Measurements from ENCODE around the gene PROZ. TPM values are rescaled to one million over a fixed set of nuclear protein-coding genes. Genes with fewer than 3 reads are reported as not detected.

The PROZ gene
- total RNA-seq, 3 donors from 2014 or later (not counting 1 experiment from before 2014, with no cell fraction given): 0.82 TPM; not detected in 2

- Mint-ChIP-seq H3K4me3 (no peak overlapping the region), H3K9me3 (no peaks in the 10 kb centered on the region), H3K27ac (no peak overlapping the region), H3K27me3 (ENCODE audit: low read depth in 2 of 2) (peaks cover 0 to 23% of the 10 kb centered on the region in 2 donors), H3K4me1 (peaks cover 3 to 11% of the 10 kb centered on the region in 2 donors), H3K36me3 (no peaks in the 10 kb centered on the region)
- WGBS (ENCODE audit: insufficient coverage): 81% methylated on average over 8 of the region's 8 CpGs
- Histone ChIP-seq H3K27me3 (ENCODE audit: control insufficient read depth, insufficient read depth, low read length) (peaks cover 13% of the 10 kb centered on the region), H3K27ac (ENCODE audit: low read length) (no peak overlapping the region), H3K36me3 (ENCODE audit: control insufficient read depth, insufficient read depth, low read length) (no peaks in the 10 kb centered on the region), H3K4me1 (ENCODE audit: control insufficient read depth, insufficient read depth, low read length) (peaks cover 6% of the 10 kb centered on the region), H3K9me3 (ENCODE audit: control insufficient read depth, insufficient read depth, low read length) (no peaks in the 10 kb centered on the region), H3K4me3 (ENCODE audit: low read length) (no peak overlapping the region)
- TF ChIP-seq, protein P1, sequence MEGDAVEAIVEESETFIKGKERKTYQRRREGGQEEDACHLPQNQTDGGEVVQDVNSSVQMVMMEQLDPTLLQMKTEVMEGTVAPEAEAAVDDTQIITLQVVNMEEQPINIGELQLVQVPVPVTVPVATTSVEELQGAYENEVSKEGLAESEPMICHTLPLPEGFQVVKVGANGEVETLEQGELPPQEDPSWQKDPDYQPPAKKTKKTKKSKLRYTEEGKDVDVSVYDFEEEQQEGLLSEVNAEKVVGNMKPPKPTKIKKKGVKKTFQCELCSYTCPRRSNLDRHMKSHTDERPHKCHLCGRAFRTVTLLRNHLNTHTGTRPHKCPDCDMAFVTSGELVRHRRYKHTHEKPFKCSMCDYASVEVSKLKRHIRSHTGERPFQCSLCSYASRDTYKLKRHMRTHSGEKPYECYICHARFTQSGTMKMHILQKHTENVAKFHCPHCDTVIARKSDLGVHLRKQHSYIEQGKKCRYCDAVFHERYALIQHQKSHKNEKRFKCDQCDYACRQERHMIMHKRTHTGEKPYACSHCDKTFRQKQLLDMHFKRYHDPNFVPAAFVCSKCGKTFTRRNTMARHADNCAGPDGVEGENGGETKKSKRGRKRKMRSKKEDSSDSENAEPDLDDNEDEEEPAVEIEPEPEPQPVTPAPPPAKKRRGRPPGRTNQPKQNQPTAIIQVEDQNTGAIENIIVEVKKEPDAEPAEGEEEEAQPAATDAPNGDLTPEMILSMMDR (IDR thresholded peaks at IDR 0.05): no peak
- DNase-seq (no peak), ATAC-seq (no peak)
- intact Hi-C loops (cut with micrococcal nuclease): no loop called here
Measured at GRCh38 chr13:113147206-113147605, 11.2 kb upstream of the PROZ start.

GRCh38 chr13:113148407-113148806, 10.0 kb upstream of the PROZ start:
- Mint-ChIP-seq H3K9me3 (no peaks in the 10 kb centered on the region), H3K4me3 (no peak overlapping the region), H3K27ac (no peak overlapping the region), H3K4me1 (peaks cover 11 to 23% of the 10 kb centered on the region in 2 donors), H3K27me3 (ENCODE audit: low read depth in 2 of 2) (peaks cover 0 to 30% of the 10 kb centered on the region in 2 donors), H3K36me3 (no peaks in the 10 kb centered on the region)
- Histone ChIP-seq H3K4me1 (ENCODE audit: control insufficient read depth, insufficient read depth, low read length) (peaks cover 18% of the 10 kb centered on the region), H3K4me3 (ENCODE audit: low read length) (no peak overlapping the region), H3K27ac (ENCODE audit: low read length) (no peak overlapping the region), H3K27me3 (ENCODE audit: control insufficient read depth, insufficient read depth, low read length) (peaks cover 15% of the 10 kb centered on the region), H3K36me3 (ENCODE audit: control insufficient read depth, insufficient read depth, low read length) (no peaks in the 10 kb centered on the region), H3K9me3 (ENCODE audit: control insufficient read depth, insufficient read depth, low read length) (no peaks in the 10 kb centered on the region)
- TF ChIP-seq, protein P1 (IDR thresholded peaks at IDR 0.05): no peak
- DNase-seq (no peak), ATAC-seq (no peak)
- intact Hi-C loops (cut with micrococcal nuclease): no loop called here
- 91% methylated on average over 13 of the region's 13 CpGs for WGBS (ENCODE audit: insufficient coverage)

- H3K27ac ChIP-seq (ENCODE audit: low read length): no peak overlapping the region
- no peak for DNase-seq
- H3K4me3 ChIP-seq (ENCODE audit: low read length): no peak overlapping the region
- peaks cover 15% of the 10 kb centered on the region for H3K27me3 ChIP-seq (ENCODE audit: control insufficient read depth, insufficient read depth, low read length)
- 95% methylated on average over 38 of the region's 38 CpGs for WGBS (ENCODE audit: insufficient coverage)
- H3K4me1 ChIP-seq (ENCODE audit: control insufficient read depth, insufficient read depth, low read length): peaks cover 21% of the 10 kb centered on the region
- no peaks in the 10 kb centered on the region for H3K36me3 Mint-ChIP-seq
- H3K27me3 Mint-ChIP-seq (ENCODE audit: low read depth in 2 of 2): peaks cover 0 to 30% of the 10 kb centered on the region in 2 donors
- intact Hi-C loops (cut with micrococcal nuclease): no loop called here
- H3K36me3 ChIP-seq (ENCODE audit: control insufficient read depth, insufficient read depth, low read length): no peaks in the 10 kb centered on the region
- H3K4me1 Mint-ChIP-seq: peaks cover 11 to 27% of the 10 kb centered on the region in 2 donors
- H3K9me3 Mint-ChIP-seq: no peaks in the 10 kb centered on the region
- ATAC-seq: no peak
- H3K27ac Mint-ChIP-seq: no peak overlapping the region
- H3K9me3 ChIP-seq (ENCODE audit: control insufficient read depth, insufficient read depth, low read length): no peaks in the 10 kb centered on the region
- H3K4me3 Mint-ChIP-seq: no peak overlapping the region
- TF ChIP-seq, protein P1 (IDR thresholded peaks at IDR 0.05): no peak
Measured at GRCh38 chr13:113148940-113149503, 9.4 kb upstream of the PROZ start.
